Panc1 (cell line): Measurements from ENCODE around the gene MORN4. TPM values are rescaled to one million over a fixed set of nuclear protein-coding genes. Genes with fewer than 3 reads are reported as not detected.

Experiments
- ATAC-seq: fragments of 200-7000 bp; cut with Tn5 transposase; 2 replicates; pipeline ENCODE4 v1.9.1; 2020; ENCODE audit warnings: mild to moderate bottlenecking, moderate library complexity
- BruUV-seq: library from RNA; stranded (reverse); fragments of 400-500 nt; replicated peaks from 2 replicates; lab custom pipeline; 2021; lab: Mats Ljungman, UMichigan
- CTCF ChIA-PET: fragments of 300-600 bp; sonication (Branson Sonifier 250); formaldehyde crosslinking; loops from one replicate; lab custom pipeline; 2022; ENCODE audit warnings: antibody characterized with exemption; lab: Charles Lee
- POLR2A ChIA-PET: fragments of 300-600 bp; sonication (Branson Sonifier 250); formaldehyde crosslinking; loops from one replicate; lab custom pipeline; 2022; ENCODE audit warnings: antibody characterized with exemption; lab: Charles Lee
- DNase-seq: peaks from one replicate; pipeline ENCODE4 v3.0.0-alpha.2; 2010; ENCODE audit warnings: low read depth, low spot score
- H3K27ac ChIP-seq: 2 replicates; pipeline ENCODE4 v1.5.1; 2011; ENCODE audit warnings: mild to moderate bottlenecking, low read length, inconsistent platforms
- H3K27me3 ChIP-seq: fragments of 200-500 bp; sonication (Bioruptor generic); 2 replicates; pipeline ENCODE4 v1.6.0; 2014; ENCODE audit warnings: low read length, inconsistent platforms; ENCODE audit not compliant: control insufficient read depth, insufficient read depth
- H3K36me3 ChIP-seq: fragments of 200-500 bp; sonication (Bioruptor generic); 2 replicates; pipeline ENCODE4 v1.5.1; 2014; ENCODE audit warnings: inconsistent platforms, mild to moderate bottlenecking, low read length, moderate library complexity; ENCODE audit not compliant: control insufficient read depth, insufficient read depth
- H3K4me1 ChIP-seq: 2 replicates; pipeline ENCODE4 v1.5.1; 2011; ENCODE audit warnings: inconsistent platforms, mild to moderate bottlenecking, low read length, moderate library complexity; ENCODE audit not compliant: control insufficient read depth, insufficient read depth
- H3K4me3 ChIP-seq, 2 experiments: 2 replicates each; pipeline ENCODE4 v1.5.1; 2011 to 2012; ENCODE audit warnings: low read depth in 2 of 2, low read length in 2 of 2, mild to moderate bottlenecking in 2 of 2, inconsistent platforms in 1 of 2, moderate library complexity in 1 of 2
- H3K9me3 ChIP-seq: fragments of 200-500 bp; sonication (Bioruptor generic); 2 replicates; pipeline ENCODE4 v1.5.1; 2014; ENCODE audit warnings: low read depth, mild to moderate bottlenecking, inconsistent platforms, low read length, moderate library complexity; ENCODE audit not compliant: control insufficient read depth, insufficient read depth
- CTCF ChIP-seq: fragments of 450-650 bp; IDR thresholded peaks from 2 replicates; pipeline ENCODE4 v1.5.1; 2017; ENCODE audit warnings: mild to moderate bottlenecking
- POLR2AphosphoS5 ChIP-seq: IDR thresholded peaks from 2 replicates; pipeline ENCODE4 v1.6.1; 2012; ENCODE audit warnings: mild to moderate bottlenecking, low read depth, low read length, moderate library complexity
- REST ChIP-seq, 2 experiments: IDR thresholded peaks; 2 replicates each; pipeline ENCODE4 v1.6.1; 2011 to 2012; ENCODE audit warnings: low read depth in 2 of 2, control low read depth in 1 of 2, low read length in 1 of 2, mild to moderate bottlenecking in 1 of 2, moderate library complexity in 1 of 2; ENCODE audit not compliant: insufficient read depth in 1 of 2
- SIN3A ChIP-seq: IDR thresholded peaks from 2 replicates; pipeline ENCODE4 v1.6.1; 2012; ENCODE audit warnings: low read depth, mild to moderate bottlenecking, low read length, moderate library complexity, borderline replicate concordance; ENCODE audit not compliant: insufficient read depth
- TCF7L2 ChIP-seq: IDR thresholded peaks from 2 replicates; pipeline ENCODE4 v1.6.1; 2011; ENCODE audit warnings: mild to moderate bottlenecking, low read depth, low read length, inconsistent platforms
- in situ Hi-C: cut with HindIII; loops from 2 replicates; pipeline ENCODE4 v1.10.0; 2016; ENCODE audit warnings: low sequenced_read_pairs, low pct_unique_long_range_greater_than_20kb
- intact Hi-C: fragments of 100-400 bp; cut with micrococcal nuclease; formaldehyde crosslinking; loops from one replicate; pipeline ENCODE4 v1.10.0; 2022; ENCODE audit not compliant: unreplicated experiment
- total RNA-seq: library from RNA; stranded (reverse); gene quantifications from one replicate; pipeline ENCODE4 v1.2.1, GENCODE V29; 2021; ENCODE audit not compliant: unreplicated experiment

MORN4 gene
- total RNA-seq, 1 experiment from 2014 or later, result 17.9 TPM

- in situ Hi-C loops (no loop called here), intact Hi-C loops (no loop called here)
- Histone ChIP-seq H3K27ac (no peak overlapping the region), H3K4me1 (no peaks in the 10 kb centered on the region), H3K4me3 (no peak overlapping the region), H3K27me3 (no peaks in the 10 kb centered on the region), H3K36me3 (peaks cover 3% of the 10 kb centered on the region; the same call in 1 of the 2 replicates), H3K9me3 (no peaks in the 10 kb centered on the region)
- CTCF ChIA-PET, result interaction anchor here (0.5 to 1.0 kb wide), 2 partner anchors 9 to 29 kb away, joined by 3 to 4 read pairs; partner anchors contain the start of gene PI4K2A
- no peak for ATAC-seq
- POLR2A ChIA-PET, result no interaction called here
- DNase-seq, result no peak
- no TSS peak for BruUV-seq
- TF ChIP-seq CTCF (no peak), SIN3A (no peak), TCF7L2 (no peak), POLR2AphosphoS5 (no peak), REST (IDR thresholded peaks at IDR 0.05; ENCODE audit: insufficient read depth in 1 of 2, low read depth in 2 of 2, low read length in 1 of 2) (no peak)
Measured at GRCh38 chr10:97669571-97669970, 36.3 kb upstream of the MORN4 start.

GRCh38 chr10:97667463-97667862 is 34.2 kb upstream of the MORN4 start:
- Histone ChIP-seq H3K27ac (no peak overlapping the region), H3K9me3 (no peaks in the 10 kb centered on the region), H3K36me3 (peaks cover 7% of the 10 kb centered on the region), H3K27me3 (no peaks in the 10 kb centered on the region), H3K4me1 (no peaks in the 10 kb centered on the region), H3K4me3 (no peak overlapping the region)
- intact Hi-C loops, result no loop called here
- no peak for ATAC-seq
- POLR2A ChIA-PET, result no interaction called here
- CTCF ChIA-PET, result interaction anchor here (0.7 kb wide), 1 partner anchor 14 kb away, joined by 3 read pairs; no protein-coding TSS in a partner anchor
- in situ Hi-C loops, result no loop called here
- DNase-seq, result no peak
- no TSS peak for BruUV-seq
- TF ChIP-seq TCF7L2 (no peak), CTCF (no peak), SIN3A (no peak), REST (IDR thresholded peaks at IDR 0.05; ENCODE audit: insufficient read depth in 1 of 2, low read depth in 2 of 2, low read length in 1 of 2) (no peak)
